Activated T-cell treated with anti-CD3 and anti-CD28 coated beads for 48 hours (primary cell): ENCODE results near the gene SLC25A19.
"Not testable (repeated sequence)": the region's sequence is repeated elsewhere in the genome, so short reads cannot be mapped to it uniquely, and the experiment has no call there.

ENCODE experiments used
- DNase-seq: peaks from one replicate; pipeline ENCODE4 v3.0.0-alpha.2; 2020; ENCODE audit warnings: low read depth

The SLC25A19 gene

DNA sequence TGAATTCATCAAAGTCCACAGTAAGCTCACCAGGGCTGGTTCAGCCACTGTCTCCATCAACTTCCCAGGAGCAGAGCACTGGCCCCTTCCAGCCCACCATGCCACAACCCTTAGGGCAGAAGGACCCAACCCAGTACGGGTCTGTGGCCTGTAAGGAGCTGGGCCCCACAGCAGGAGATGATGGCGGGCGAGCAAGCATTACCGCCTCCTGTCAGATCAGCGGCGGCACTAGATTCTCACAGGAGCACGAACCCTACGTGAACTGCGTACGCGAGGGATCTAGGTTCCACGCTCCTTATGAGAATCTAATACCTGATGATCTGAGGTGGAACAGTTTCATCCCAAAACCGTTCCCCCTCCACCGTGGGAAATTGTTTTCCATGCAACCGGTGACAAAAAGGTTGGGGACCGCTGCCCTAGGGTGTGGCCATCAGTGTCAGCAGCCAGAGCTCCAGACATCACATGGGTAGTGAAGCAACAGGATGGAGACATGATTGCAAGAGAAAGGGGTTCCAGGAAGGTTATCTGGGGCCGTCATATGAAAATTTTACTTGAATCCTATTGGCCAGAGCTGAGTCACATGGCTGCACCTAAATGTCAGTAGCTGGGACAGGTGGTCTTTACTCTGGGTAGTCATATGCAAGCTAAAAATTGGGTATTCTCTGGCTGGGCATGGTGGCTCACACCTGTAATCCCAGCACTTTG lies 12.4 kb upstream of the SLC25A19 start:
- no peak for DNase-seq

DNA sequence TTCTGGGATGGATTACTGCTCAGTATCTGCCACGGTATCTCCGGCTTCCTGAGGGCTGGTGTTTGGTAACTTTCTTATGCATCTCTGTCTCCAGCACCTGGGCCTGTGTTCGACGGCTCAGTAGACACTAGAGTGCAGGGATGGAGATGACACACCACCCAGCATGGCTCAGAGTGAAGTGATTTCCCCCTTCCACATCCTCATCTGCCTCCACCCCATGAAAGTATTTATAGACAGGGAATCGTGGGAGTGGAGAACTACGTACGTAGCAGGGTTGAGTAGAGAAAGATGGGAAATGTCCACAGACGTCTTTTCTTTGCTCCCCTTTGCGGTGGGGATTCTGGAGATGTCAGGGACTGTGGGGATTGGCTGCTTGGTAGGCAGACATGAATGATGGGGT lies 11.8 kb upstream of the SLC25A19 start:
- no peak for DNase-seq

DNA sequence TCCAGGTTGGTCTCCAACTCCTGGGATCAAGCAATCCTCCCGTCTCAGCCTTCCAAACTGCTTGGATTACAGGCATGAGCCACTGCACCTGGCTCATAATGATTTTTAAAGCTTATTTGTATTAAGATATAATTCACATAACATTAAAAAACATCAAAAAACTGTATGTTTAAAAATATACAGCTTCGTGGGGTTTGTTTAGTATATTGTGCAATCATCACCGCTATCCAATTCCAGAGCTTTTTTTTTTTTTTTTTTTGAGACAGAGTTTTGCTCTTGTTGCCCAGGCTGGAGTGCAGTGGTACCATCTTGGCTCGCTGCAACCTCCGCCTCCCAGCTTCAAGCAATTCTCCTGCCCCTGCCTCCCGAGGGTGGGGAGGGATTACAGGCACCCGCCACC lies 11.0 kb upstream of the SLC25A19 start:
- no peak for DNase-seq

DNA sequence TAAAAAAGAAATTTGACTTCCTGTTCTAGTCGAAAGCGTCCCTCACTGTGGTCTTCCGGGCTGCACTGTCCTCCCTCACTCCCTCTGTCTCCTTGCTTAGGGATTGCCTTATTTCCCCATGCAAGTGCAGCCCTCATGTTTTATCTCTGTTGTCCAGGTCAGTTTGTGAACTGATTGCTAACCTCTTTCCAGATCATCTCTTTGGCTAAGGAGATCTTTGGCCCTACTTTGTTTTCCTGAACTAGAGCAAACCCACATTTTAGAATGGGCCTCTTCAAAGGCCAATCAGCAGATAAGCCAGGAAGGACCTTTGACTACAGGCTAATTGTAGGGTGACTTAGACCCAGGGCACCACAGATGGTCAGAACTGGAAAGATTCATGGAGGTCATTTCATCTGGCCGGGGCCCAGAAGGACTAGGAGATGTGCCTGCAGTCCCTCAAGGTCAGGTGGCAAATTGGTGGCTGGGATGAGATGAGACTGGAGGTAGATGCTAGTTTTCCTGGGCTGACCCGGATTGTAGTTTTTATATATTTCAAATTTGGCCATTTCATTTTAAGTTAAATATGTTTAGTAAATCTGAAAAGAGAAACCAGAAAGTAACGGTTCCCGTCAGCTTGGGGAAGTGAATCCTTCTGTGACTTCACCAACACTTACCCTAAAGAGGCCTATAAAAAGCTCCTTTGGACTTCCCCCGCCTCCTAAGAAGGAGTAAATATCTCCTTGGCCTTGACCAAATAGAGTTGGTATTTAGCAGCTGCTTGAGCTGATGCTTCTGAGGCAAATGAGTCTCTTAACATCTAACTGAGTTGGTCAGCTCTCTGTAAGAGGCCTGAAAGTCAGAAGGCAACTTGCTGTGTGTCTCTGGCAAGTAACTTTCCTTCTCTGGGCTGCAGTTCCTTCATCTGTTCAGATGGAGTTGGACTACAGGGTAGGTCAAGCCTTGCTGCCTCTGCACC lies 6.2 kb upstream of the SLC25A19 start:
- DNase-seq: no peak

DNA sequence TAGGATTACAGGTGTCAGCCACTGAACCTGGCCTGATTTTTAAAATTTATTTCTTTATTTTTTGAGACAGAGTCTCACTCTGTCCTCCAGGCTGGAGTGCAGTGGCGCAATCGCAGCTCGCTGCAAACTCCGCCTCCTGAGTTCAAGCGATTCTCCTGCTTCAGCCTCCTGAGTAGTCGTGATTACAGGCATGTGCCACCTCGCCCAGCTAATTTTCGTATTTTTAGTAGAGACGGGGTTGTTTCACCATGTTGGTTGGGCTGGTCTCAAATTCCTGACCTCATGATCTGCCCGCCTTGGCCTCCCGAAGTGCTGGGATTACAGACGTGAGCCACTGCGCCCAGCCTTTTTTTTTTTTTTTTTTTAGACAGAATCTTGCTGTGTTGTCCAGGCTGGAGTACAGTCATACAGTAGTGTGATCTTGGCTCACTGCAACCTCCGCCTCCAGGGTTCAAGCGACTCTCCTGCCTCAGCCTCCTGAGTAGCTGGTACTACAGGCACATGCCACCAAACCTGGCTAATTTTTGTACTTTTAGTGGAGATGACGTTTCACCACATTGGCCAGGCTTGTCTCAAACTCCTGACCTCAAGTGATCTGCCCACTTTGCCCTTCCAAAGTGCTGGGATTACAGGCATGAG lies 3.7 kb upstream of the SLC25A19 start:
- DNase-seq: not testable (repeated sequence)

DNA sequence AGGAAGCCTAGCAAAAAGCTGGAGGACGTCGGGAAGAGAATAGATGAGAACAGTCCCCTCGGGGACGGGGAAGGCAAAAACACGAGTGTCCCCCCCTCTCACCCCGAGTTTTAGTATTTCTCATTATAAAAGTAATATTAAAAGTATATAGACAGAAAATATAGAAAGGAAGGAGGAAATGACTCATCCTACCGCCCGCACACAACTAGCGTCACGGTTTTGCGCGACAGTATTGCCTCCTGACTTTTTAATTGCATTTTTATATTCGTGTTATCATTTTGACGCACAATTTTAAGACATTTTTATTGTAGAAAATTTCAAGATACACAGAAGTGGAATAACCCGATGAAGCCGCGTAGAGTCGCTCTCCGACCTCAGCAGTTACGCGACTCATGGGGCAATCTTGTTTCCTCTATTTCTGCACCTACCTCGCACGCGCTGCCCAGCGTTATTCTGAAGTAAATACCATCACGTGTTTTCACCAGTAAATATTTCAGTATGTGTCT lies 652 bp upstream of the SLC25A19 start:
- DNase-seq: peak; percentile 57

DNA sequence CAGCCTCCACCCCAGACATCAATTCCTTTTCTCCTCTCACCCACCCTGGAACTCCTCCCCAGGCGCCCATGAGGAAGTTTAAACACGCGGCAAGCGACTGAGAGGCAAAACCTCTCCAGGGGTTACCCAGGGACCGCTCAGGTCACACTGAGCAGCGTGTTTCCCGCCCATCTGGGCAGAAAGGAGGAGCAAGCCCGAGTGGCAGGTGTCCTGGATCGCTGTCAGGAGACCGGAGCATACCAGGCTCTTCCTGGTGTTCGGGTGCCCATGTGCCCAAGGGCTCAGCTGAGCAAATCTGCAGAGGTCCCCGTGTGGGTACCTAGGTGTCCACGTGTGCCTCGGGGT lies 491 bp downstream of the SLC25A19 start:
- peak; percentile 43 for DNase-seq

DNA sequence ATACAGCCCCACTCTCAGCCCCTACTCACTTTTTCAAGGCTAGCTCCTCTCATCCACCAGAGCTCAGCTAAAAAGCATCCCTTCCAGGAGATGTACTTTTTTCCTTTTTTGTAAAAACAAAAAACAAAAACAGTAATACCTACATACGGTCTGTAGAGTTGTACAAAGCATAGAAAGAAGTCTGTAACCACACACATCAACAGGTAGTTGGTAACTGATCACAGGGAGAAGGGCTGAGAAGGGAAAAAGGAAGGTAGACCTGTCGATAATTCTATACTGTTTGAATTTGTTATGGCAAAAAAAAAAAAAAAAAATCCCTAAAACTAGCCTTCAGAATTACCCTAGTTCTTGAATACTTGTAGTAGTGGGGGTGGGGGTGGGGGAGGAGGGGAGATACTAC lies 874 bp downstream of the SLC25A19 start:
- DNase-seq: no peak

DNA sequence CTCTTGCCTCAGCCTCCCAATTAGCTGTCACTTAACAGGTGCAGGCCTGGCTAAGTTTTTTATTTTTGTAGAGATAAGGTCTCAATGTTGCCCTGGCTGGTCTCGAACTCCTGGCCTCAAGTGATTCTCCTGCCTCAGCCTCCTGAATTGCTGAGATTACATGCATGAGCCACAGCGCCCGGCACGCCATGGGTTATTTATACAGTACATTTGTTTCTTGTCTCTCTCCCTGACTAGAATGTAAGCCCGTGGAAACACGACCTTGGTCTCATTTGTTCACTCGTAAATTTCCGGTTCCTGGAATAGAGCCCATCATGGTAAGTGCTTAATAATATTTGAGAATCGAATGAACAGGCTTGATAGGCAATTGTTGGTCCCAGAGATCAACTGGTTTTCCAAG lies 2.0 kb downstream of the SLC25A19 start:
- DNase-seq: no peak

DNA sequence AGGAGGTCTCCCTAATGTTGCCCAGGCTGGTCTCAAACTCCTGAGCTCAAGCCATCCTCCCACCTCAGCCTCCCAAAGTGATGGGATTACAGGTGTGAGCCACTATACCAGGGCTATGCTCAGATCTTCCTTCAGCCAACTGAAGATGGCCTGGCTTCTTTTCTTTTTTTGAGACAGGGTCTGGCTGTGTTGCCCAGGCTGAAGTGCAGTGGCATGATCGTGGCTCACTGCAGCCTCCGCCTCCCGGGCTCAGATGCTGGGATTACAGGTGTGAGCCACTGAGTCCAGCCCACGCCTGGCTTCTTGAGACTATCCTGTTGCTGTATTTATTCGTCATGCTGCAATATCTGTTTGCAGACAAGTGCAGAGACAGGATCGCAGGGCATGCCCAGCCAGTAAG lies 4.1 kb downstream of the SLC25A19 start:
- DNase-seq: no peak

DNA sequence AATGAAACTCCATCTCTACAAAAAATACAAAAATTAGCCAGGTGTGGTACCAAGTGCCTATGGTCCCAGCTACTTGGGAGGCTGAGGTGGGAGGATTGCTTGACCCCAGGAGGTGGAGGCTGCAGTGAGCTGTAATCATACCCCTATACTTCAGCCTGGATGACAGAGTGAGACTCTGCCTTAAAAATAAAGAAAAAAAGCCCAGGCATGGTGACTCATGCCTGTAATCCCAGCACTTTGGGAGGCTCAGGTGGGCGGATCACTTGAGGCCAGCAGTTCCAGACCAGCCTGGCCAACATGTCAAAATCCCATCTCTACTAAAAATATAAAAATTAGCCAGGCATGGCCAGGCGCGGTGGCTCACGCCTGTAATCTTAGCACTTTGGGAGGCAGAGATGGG lies 9.0 kb downstream of the SLC25A19 start:
- DNase-seq: not testable (repeated sequence)

DNA sequence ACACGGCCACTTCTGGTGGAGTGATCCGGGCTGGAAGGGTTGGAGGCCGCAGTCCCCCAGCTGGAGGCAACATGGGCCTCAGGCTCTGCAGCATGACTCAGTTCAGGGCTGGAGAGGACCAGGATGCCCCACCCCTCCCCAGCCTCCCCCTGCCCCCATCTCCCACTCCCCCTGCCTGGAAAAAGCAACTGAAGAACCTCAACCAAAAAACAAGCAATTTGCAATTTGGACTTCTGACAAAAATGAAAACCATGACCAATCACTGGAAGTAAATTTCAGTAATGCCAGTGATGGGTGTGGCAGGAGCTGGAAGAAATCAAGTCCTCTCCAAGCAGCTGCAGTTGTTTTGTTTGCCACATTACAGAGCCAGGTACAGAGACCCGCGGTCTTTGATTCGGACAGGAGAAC lies 11.6 kb downstream of the SLC25A19 start:
- DNase-seq: no peak

DNA sequence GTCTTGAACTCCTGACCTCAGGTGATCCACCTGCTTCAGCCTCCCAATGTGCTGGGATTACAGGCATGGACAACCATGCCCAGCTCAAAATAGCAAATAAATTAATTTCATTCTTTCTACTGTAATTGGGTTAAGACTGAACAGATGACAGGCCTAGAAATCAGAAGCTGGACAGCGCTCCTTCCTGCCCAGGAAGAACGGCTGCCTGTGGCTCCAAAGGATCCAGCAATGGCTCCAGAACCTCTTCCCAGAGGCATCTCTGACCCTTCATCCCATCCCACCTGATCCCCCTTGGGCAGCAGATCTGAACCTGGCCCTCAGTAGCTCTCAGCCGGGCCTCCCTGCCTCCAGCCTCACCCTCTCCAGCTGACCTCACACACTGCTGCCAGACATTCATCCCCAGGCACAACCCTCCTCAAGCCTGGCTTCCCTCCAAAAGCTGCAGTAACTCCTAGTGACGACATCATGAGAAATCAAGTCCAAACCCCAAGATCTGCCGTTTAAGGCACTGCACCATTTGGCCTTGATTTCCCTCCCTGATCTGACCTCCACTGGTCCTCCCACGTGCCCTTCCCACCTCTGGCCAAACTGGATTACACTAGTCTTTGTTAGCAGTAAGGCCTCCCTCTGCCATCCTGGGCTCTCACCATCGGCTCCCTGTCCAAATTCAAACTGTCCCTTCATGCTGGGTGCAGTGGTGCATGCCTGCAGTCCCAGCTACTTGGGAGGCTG lies 15.1 kb downstream of the SLC25A19 start:
- no peak for DNase-seq

DNA sequence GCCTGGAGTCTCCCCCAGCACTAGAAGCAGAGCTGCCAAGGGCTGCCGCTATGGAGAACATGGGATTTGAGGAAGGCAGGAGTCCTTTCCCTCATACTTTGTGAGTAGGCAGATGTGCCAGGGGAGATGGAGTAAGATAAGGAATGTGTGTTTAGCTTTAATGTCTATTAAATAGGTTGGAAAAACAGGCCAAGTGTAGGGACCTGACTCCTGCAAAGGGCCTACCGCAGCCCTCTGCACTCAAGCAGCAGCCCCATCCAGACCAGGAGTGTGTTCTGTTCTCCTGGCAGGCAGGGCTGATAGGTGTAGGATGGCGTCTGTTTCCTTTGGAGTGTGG lies 16.4 kb downstream of the SLC25A19 start:
- no peak for DNase-seq

DNA sequence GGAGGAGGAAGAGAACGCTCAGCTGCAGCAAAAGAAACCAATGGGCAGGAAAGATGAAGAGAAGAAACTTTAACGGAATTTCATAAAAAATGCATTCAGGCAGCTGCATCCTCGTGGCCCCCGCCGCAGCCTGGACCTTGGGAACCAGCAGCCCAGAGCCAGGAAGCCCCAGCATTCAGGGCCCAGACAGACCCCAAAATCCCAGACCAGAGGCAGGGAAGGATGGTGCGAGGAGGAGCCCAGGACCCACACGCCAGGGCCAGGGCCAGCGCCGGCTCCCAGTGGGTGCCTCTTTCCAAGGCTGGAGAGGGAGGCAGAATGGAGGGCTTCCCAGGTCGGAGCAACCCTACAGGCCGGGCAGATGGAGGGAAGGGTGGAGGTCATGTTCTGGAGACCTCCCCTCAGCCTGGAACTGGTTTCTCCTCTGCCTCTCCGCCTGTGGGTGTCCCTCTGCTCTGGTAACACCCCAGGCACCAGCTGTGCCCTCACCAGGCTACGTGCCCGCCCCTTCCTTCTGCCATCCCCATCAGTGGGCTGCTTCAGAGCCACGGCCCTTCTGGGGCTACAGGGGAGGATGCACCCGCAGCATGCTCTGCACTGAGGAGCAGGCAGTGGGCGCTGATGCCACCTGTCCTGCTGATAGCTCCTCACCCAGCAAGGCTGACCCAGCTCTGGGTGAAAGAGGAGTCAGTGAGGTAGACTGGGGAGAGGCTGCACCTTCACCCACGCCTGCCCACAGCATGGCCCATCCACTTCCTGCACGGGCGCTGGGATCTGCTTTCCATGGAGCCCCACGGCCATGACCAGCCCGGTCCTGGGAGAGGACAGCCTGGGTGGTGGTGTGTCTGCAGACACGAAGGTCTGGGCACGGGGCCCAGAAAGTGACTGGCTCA lies 17.0 kb downstream of the SLC25A19 start:
- no peak for DNase-seq

DNA sequence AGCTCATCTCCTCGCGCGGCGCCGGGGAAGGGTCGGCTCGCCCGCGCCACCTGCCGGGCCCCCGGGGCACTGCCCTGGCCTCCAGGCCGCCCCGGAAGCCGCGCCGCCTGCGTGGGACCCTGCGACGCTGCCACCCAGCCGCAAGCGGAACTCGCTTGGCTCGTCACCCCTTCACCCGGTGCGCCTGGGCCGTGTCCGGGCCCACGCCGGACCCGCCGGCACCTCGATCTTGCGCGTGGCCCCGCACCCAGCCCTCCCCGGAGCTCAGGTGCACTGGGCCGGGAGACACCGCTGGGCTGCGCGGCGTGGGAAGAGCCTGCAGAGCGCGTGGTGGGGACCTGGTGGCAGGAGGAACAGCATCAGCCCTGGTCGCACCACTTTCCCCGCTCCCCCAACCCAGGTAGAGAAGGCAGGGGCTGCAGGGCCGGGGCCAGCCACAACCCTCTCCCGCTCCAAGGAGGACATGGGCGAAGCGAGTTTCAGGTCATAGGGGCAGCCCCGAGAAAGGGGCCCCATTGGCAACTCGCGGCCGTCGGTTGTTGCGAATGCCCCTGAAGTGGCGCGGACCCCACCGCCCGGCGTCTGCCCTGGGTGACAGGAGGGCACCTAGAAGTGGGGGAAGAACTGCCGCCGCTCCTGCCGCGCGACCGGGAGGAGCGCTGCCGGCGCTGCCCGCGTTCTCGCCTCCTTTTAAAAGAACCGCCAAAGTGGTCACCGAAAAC lies 17.8 kb downstream of the SLC25A19 start:
- DNase-seq: peak; percentile 92

DNA sequence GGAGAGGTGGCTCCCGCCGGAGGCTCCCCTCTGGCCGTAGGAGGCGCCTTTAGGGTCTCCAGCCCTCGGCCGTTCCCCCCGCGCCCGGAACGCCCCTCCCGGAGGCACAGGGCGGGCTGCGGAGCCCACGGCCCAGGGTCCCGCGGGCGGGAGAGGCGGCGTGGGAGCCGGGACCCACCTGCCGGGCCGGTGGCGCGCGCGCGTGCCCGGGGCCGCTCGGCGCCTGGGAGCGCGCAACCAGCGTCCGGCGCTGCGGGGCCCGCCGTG lies 18.3 kb downstream of the SLC25A19 start, which contains the start of gene MIF4GD:
TSS of gene MIF4GD (minus strand) at position 266 of the 267 bp plus-strand sequence. CDS start 1,036 bp downstream, outside the sequence.
- no peak for DNase-seq

DNA sequence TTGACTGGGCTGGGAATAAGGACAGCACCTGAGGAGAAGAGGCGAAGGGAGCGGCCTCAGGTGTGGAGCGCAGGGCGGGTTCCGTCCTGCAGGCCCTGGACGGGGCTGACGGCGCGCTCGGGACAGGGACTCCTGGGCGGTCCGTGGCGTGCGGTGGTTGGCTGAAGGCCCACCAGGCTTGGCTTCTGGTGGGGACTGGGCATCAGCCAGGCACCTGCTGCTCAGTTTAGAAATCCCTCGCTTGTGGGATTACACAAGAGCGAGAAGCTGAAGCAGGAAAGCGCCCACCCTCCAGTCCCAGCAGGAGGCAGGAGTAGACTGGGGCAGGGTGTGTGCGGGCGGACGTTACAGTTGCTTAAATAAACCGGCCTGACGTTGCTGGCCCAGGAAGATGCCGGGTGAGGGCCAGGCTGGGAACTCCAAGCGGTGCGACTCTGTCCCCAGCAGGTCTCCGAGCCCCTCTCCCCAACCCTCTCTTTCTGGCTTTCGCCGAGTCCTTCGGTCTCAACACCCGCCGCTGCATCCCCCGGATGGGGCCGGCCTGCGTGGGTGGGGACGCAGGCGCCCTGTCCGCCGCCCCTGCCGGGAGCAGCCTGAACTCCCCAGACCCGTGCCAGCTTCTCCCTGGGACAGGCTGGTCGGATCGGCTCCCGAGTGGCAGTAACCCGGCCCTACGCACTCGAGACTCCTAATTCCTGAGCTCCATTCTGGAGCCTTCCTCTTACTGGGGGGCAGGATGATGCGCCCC lies 18.8 kb downstream of the SLC25A19 start:
- DNase-seq: peak; percentile 68

DNA sequence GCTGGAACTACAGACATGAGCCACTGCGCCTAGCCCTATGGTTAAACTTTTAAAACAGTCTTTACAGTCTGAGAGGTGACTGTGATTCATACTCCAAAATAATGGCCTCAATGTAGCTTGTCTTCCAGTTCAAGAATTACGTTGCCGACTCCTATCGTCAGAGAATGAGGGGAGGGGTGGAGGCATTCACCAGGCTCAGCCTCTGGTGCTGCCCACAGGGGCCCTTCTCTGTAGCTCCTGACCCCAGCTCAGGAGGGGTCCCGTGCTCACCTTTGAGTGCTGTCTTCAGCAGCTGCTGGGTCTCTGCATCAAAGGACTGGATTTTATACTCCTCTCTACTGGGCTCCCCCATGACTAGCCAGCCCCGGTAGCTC lies 19.4 kb downstream of the SLC25A19 start:
- DNase-seq: no peak
